Stimulated activated naive B cell treated with anti-CD40 and anti-IgM and Interleukin-4, amounts not matched to agents 10 μg/mL and 1 μg/mL and 100 μg/mL, for 72 hours (primary cell): Measurements from ENCODE around the gene DLST.

ENCODE experiments used
- ATAC-seq, 2 donors: fragments of 150-1000 bp; cut with Tn5 transposase; replicated peaks; 2 replicates each; pipeline ENCODE4 v1.10.0; 2021; ENCODE audit warnings: moderate library complexity in 1 of 2
- DNase-seq: peaks from one replicate; pipeline ENCODE4 v3.0.0; 2021
- H3K27ac Mint-ChIP-seq: one replicate; pipeline ENCODE4 v1.8.0; 2022; ENCODE audit warnings: mild to moderate bottlenecking, mixed read lengths
- H3K27me3 Mint-ChIP-seq, 2 donors: one replicate each; pipeline ENCODE4 v1.8.0; 2022; ENCODE audit warnings: mixed read lengths in 2 of 2
- H3K36me3 Mint-ChIP-seq, 2 donors: one replicate each; pipeline ENCODE4 v1.8.0; 2022; ENCODE audit warnings: mixed read lengths in 2 of 2, mild to moderate bottlenecking in 1 of 2
- H3K4me1 Mint-ChIP-seq, 2 donors: one replicate each; pipeline ENCODE4 v1.8.0; 2022; ENCODE audit warnings: mixed read lengths in 2 of 2, mild to moderate bottlenecking in 1 of 2
- H3K4me3 Mint-ChIP-seq, 2 donors: one replicate each; pipeline ENCODE4 v1.8.0; 2022; ENCODE audit warnings: mild to moderate bottlenecking in 2 of 2, mixed read lengths in 2 of 2, moderate library complexity in 1 of 2
- H3K9me3 Mint-ChIP-seq, 2 donors: one replicate each; pipeline ENCODE4 v1.8.0; 2022; ENCODE audit warnings: mixed read lengths in 2 of 2, mild to moderate bottlenecking in 1 of 2

DLST gene

DNA sequence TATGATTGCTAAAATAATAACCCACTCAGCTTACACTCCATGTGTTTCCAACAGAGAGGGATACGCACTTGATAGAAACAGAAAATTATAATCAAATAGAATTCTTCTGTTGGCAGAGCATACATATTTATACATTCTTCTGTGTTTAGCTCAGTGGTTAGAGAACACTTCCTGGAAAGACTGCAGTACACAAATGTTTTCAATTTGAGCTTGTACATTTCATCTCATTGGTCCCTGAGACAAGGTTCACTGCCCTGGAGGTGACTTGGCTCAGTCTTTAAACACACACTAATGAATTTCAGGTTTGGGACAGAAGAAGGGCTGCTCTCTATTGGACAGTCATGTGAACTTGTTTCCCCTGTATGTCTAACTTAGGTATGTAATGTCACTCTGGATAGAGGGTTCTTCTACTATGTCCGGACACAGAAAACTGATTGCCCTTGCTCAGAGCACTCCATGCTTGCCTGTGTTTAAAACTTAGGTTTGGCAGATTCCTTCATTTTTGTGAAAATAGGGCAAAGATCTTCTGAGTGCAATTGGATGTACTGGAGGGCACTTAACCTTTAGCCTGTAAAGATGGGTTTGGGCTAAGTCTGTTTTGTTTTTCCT is 28.7 kb upstream of the DLST start:
- H3K27me3 Mint-ChIP-seq, result no peaks in the 10 kb centered on the region
- DNase-seq (no peak), ATAC-seq (peak; percentile 31 to 33)
- H3K4me3 Mint-ChIP-seq, result no peak overlapping the region
- H3K4me1 Mint-ChIP-seq, result peaks cover 4 to 9% of the 10 kb centered on the region in 2 donors
- H3K27ac Mint-ChIP-seq, result peak overlapping the region; percentile 49
- H3K36me3 Mint-ChIP-seq, result peaks cover 2 to 8% of the 10 kb centered on the region in 2 donors
- H3K9me3 Mint-ChIP-seq, result no peaks in the 10 kb centered on the region

DNA sequence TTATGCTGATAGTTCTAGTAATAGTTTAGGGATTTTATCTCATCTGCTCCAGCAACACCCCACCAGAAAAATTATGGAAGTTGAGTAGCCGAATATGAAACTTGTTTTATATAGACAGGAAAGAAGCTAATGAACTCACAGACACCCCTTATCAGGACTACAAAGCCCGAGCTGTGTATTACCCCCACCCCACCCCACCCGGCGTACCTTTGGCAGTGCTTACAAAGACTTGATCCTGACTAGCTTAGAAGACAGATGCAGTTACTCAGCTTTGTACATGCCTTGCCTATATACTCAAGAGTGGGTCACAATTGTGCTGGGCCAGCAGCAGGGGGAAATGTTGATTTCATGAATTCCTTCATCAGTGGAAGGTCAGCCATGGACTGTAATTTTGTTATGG is 28.1 kb upstream of the DLST start:
- H3K9me3 Mint-ChIP-seq, result no peaks in the 10 kb centered on the region
- peaks cover 3 to 10% of the 10 kb centered on the region in 2 donors for H3K36me3 Mint-ChIP-seq
- ATAC-seq (no peak), DNase-seq (no peak)
- no peak overlapping the region for H3K4me3 Mint-ChIP-seq
- no peaks in the 10 kb centered on the region for H3K27me3 Mint-ChIP-seq
- no peak overlapping the region for H3K27ac Mint-ChIP-seq
- H3K4me1 Mint-ChIP-seq, result peaks cover 4 to 9% of the 10 kb centered on the region in 2 donors

DNA sequence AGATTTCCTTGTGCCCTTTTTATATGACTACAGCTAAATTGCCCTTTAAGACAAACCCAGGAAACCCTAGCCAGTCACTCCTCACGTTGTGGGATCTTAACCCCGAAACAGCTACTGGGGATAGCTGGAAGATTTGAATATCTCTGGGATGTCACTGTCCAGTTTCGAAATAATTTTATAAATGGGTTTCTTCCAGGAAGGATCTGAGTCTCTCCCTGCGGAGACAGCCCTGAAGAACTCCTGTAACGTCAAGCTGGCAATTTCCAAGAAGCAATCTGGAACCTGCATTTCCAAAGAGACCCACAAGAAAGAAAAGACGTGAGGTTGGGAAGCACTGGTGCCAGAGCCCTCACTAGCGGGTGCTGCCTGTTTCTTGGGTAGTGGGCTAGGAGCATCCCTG is 26.7 kb upstream of the DLST start:
- H3K4me3 Mint-ChIP-seq, result no peak overlapping the region
- DNase-seq, result no peak
- peaks cover 4 to 9% of the 10 kb centered on the region in 2 donors for H3K4me1 Mint-ChIP-seq
- H3K36me3 Mint-ChIP-seq, result peaks cover 3 to 11% of the 10 kb centered on the region in 2 donors
- ATAC-seq, result no peak
- H3K27ac Mint-ChIP-seq, result no peak overlapping the region
- H3K27me3 Mint-ChIP-seq, result no peaks in the 10 kb centered on the region
- H3K9me3 Mint-ChIP-seq, result no peaks in the 10 kb centered on the region

DNA sequence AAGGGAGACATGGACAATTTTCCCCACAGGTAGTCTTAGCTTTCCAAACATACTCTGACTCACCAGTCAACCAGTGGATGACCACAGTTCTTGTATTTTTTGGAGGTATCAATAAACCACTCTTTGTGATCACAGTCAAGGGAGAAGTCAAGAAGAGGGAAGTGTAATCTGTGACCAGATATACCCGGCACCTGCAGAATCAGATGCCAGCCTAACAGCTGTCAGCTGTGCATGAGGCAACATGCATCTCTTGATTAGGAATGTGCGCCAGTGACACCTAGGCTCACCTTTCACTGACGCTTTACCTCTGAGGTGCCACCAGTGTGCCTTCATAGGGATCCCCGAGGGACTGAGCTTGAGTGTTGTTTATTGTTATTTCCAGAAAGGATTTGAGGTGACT is 25.8 kb upstream of the DLST start:
- H3K27me3 Mint-ChIP-seq, result no peaks in the 10 kb centered on the region
- no peak overlapping the region for H3K4me3 Mint-ChIP-seq
- ATAC-seq (peak in 1 of 2 donors; percentile 27), DNase-seq (no peak)
- peaks cover 5 to 9% of the 10 kb centered on the region in 2 donors for H3K4me1 Mint-ChIP-seq
- H3K9me3 Mint-ChIP-seq, result no peaks in the 10 kb centered on the region
- H3K36me3 Mint-ChIP-seq, result peaks cover 3 to 11% of the 10 kb centered on the region in 2 donors
- H3K27ac Mint-ChIP-seq, result no peak overlapping the region

DNA sequence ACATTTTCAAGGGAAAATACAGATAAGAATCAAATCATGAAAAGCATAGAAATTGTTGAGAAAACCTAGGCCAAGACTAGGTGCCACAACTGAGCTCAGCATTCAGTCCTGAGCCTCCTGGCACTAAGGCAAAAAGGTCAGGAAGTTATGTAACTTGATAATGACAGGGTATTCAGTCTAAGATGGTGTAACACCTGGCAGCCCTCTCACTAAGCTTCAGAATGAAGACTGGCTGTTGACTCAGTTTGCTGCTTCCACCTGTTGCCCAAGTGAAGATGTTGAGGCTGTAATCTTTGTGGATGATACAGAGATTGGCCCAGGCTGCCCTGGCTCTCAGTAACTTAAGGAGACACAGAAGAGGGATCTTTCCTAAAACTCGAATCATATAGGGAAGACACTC is 25.4 kb upstream of the DLST start:
- H3K4me1 Mint-ChIP-seq, result peaks cover 7 to 9% of the 10 kb centered on the region in 2 donors
- no peak overlapping the region for H3K4me3 Mint-ChIP-seq
- no peaks in the 10 kb centered on the region for H3K9me3 Mint-ChIP-seq
- DNase-seq, result no peak
- no peak for ATAC-seq
- peaks cover 3 to 11% of the 10 kb centered on the region in 2 donors for H3K36me3 Mint-ChIP-seq
- no peak overlapping the region for H3K27ac Mint-ChIP-seq
- no peaks in the 10 kb centered on the region for H3K27me3 Mint-ChIP-seq

DNA sequence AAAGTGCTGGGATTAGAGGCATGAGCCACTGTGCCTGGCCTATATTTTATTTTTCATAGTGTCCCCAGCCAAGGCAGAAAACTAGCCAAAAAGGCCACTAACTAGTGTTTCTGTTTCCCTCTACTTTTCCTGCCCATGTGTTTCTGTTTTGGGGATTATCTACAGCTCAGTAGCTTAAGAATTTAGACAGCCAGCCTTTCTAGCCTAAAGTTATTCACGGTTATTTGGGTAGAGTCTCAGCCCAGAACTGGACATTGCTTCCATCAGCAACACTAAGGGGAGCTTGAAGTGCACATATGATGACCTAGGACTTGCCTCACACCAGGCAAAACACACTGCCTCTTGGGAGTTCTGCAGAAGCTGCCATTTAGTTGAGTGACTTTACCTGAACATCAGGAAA is 23.7 kb upstream of the DLST start:
- H3K9me3 Mint-ChIP-seq, result no peaks in the 10 kb centered on the region
- H3K36me3 Mint-ChIP-seq, result peaks cover 3 to 11% of the 10 kb centered on the region in 2 donors
- ATAC-seq (no peak), DNase-seq (no peak)
- H3K4me1 Mint-ChIP-seq, result peaks cover 3 to 5% of the 10 kb centered on the region in 2 donors
- no peak overlapping the region for H3K27ac Mint-ChIP-seq
- H3K27me3 Mint-ChIP-seq, result no peaks in the 10 kb centered on the region
- no peak overlapping the region for H3K4me3 Mint-ChIP-seq

DNA sequence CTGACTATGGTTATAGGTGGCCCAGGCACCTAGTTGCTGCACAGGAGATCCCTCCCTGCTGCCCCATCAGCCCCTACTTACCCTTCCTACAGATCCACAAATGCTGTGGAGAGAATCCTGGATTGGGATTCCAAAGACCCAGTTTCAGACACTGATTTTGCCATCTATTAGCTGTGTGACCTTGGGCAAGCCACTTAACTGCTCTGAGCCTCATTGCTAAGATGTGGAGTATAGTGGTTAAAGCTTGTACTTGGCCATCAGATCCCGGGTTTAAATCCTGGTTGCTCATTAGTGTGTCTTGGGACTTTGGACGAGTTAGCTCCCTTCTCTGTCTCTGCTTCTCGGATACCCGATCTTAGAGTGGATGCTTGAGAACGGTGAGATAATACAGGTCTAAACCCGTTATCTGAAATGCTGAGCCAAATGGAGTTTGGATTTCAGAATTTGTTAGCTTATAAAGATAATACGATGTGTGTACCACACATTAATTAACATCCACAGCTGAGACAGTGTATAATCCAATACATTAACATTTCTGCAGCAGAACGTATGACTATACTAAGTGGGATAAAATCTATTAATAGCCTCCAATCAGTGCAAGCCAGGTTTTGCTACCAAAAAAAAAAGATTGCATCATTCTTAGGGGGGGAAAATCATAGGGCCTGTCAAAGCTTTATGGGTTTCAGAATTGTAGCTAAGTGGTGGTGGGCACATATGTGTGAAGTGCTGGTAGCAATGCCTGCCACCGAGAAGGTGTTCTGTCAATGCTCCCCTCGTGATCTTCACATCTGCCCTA is 21.8 kb upstream of the DLST start:
- Mint-ChIP-seq H3K4me3 (no peak overlapping the region), H3K4me1 (peaks cover 9 to 10% of the 10 kb centered on the region in 2 donors), H3K27ac (no peak overlapping the region), H3K36me3 (peaks cover 3 to 11% of the 10 kb centered on the region in 2 donors), H3K9me3 (no peaks in the 10 kb centered on the region), H3K27me3 (no peaks in the 10 kb centered on the region)
- ATAC-seq (no peak), DNase-seq (no peak)

DNA sequence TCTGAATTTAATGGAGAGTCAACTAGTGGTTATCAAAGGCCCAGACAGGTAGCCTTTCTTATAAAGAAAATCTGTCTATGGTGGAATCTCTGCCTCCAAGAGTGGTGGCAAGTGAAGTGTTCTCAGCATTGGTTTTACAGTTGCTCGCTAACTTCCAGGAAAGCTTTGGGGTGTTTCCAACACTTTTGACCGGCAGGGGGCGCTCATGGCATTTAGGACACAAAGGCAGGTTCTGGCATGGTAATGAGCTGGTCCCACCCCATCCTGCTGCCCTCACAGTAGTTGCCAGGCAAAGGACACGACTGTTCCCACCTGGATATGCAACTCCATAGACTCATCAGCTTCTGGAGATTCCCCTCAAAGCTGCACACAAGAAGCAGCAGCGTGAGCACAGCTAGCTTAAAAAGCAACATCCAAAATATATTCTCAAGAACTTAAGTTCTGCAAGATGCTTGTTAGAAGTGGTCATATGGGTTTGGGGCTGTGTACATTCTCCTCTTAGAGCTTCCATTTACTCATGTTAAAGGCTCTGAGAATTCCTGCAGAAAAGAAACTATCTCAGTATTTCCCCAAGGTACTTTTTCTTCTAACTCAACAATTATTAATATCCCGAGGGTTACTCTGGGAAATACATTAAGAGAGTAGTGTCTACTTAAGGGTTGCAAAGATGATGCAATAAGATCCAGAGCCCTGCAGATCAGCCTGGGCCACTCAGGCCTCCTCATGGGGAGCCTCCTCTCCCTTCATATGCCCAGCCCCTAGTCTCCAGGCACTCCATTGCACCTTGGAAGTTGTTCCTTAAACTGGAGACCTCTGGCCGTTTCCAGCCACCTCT is 20.6 kb upstream of the DLST start:
- Mint-ChIP-seq H3K27me3 (no peaks in the 10 kb centered on the region), H3K36me3 (peaks cover 2 to 4% of the 10 kb centered on the region in 2 donors), H3K27ac (no peak overlapping the region), H3K9me3 (no peaks in the 10 kb centered on the region), H3K4me1 (peaks cover 9 to 10% of the 10 kb centered on the region in 2 donors), H3K4me3 (no peak overlapping the region)
- ATAC-seq, result peak; percentile 89 to 91
- peak; percentile 65 for DNase-seq

DNA sequence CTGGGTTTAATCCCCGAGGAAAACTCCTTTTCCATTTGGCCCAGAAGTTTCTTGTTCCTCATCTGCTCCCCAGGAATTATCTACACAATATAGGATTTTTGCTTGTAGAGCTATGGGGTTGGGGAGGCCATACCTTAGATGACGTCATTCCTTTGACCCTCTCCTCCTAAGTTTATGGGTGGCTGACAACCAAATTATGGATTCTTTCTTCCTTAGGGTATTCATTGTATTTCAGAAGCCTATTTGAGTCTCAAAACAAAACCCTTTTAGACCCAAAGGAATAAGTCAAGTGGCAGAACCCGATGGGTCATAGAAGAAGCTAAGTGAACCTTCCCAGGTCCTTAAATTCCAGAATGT is 20.0 kb upstream of the DLST start:
- Mint-ChIP-seq H3K27ac (no peak overlapping the region), H3K9me3 (no peaks in the 10 kb centered on the region), H3K36me3 (peaks cover 1 to 3% of the 10 kb centered on the region in 2 donors), H3K27me3 (no peaks in the 10 kb centered on the region), H3K4me1 (peaks cover 9 to 10% of the 10 kb centered on the region in 2 donors), H3K4me3 (no peak overlapping the region)
- ATAC-seq (no peak), DNase-seq (no peak)

DNA sequence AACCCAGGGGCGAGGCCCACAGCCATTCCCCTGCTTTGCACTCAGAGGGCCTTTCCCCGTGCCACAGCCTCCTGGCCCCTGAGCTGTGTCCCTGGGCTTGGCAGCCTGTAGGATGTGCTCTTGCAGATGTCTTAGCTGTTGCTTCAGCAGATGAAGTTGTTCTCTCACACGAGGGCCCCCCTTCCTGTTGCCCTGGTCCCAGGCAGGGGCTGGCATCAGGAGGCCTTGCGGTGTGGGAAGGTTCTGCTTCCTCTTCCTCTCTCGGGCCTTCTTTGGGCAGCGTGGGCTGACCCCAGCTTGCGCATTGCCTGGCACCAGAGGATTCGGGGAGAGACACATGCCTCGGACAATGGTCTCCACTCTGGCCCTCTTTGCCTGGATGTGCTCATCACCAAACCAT is 18.4 kb upstream of the DLST start:
- Mint-ChIP-seq H3K27me3 (no peaks in the 10 kb centered on the region), H3K4me1 (peaks cover 9 to 10% of the 10 kb centered on the region in 2 donors), H3K9me3 (no peaks in the 10 kb centered on the region), H3K36me3 (peaks cover 1 to 3% of the 10 kb centered on the region in 2 donors), H3K27ac (peak overlapping the region; percentile 70), H3K4me3 (no peak overlapping the region)
- no peak for DNase-seq
- peak; percentile 35 to 49 for ATAC-seq

DNA sequence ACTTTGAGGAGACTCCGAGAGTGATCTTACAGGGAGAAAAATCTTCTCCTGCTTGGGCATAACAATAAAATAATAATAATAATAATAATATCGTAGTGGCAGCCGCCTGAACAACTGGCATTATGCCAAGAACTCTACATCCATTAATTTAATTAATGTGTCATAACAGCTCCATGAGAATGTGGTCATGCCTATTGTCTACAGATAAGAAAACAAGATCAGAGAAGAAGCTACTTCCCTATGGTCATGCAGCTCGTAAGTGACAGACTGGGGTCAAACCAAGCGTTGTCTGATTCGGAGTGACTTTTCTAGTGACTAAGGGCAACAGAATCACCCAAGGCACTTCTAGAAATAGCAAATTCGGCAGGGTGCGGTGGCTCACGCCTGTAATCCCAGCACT is 17.5 kb upstream of the DLST start:
- DNase-seq (no peak), ATAC-seq (no peak)

DNA sequence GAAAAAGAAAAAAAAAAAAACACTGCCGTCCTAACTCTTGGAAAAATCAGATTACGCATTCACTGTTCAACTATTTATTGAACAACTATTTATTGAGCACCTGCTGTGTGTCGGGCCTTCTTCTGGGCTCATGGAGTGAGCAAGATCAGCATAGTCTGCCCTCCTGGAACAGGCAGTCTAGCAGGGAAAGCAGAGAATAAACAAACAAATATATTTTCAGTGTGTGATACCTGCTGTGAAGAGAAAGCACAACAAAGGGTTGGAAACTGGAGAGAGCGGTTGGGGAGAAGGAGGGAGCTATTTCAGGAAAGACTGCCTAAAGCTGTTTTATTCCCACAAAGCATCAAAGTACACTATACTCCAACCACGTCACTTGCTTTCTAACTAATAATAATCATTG is 16.6 kb upstream of the DLST start:
- H3K4me1 Mint-ChIP-seq, result peaks cover 9 to 10% of the 10 kb centered on the region in 2 donors
- DNase-seq, result no peak
- no peak for ATAC-seq
- no peak overlapping the region for H3K27ac Mint-ChIP-seq
- H3K27me3 Mint-ChIP-seq, result no peaks in the 10 kb centered on the region
- H3K36me3 Mint-ChIP-seq, result no peaks in the 10 kb centered on the region
- no peaks in the 10 kb centered on the region for H3K9me3 Mint-ChIP-seq
- H3K4me3 Mint-ChIP-seq, result no peak overlapping the region

More for the DNA sequence above, 17.5 kb upstream of the DLST start:
- Mint-ChIP-seq H3K4me1 (peaks cover 9 to 10% of the 10 kb centered on the region in 2 donors), H3K27me3 (no peaks in the 10 kb centered on the region), H3K9me3 (no peaks in the 10 kb centered on the region), H3K4me3 (no peak overlapping the region), H3K27ac (no peak overlapping the region), H3K36me3 (no peaks in the 10 kb centered on the region)

DNA sequence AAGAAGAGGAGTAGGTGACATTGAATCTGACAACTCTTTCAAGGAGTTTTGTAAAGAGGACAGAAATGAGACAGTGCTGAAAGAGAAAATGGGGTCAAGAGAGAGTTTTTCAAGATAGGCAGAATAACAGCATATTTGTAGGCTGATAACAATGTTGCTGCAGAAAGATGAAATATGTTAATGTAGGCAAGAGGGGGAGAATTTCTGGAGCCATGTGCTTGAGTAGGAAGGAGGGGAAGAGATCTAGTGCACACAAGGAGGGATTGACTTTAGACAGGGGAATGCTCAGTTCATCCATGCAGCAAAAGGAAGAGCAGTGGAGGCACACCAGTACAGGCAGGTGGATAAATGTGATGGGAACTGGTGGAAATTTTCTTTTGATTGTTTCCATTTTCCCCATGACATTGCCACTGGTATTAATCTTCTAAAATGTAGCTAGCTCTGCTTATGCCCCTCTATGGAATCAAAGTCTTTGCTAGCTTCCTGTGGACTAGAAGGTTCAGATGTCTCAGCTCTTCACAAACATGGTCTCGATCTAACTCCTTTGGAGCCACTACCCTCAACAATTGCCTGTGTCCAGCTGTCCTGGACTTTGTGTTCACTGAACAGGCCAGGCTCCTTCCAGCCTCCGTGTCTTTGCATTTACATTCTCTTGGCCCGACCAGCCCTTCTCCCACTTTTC is 14.9 kb upstream of the DLST start:
- no peak overlapping the region for H3K4me3 Mint-ChIP-seq

DNA sequence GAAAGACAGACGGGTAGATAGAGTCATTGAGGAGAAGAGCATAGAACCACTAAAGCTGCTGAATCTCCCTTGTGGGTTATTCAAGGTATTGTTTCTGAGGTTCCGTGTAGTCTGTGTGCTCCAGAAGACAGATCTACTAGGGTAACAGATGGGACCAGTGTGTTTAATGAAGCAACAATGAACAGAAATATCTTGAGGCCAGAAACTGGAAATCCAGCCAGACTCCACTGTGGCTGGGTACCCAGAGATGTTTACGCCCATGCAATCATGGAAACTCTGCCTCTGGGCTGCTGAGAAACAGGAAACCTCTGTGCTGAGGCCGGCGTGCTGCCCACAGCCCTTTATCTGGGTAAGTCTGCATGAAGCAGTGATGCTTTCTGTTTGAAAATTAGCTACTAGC is 14.0 kb upstream of the DLST start:
- DNase-seq, result no peak
- no peak overlapping the region for H3K4me3 Mint-ChIP-seq
- no peaks in the 10 kb centered on the region for H3K9me3 Mint-ChIP-seq

More for the DNA sequence above, 14.9 kb upstream of the DLST start:
- no peaks in the 10 kb centered on the region for H3K9me3 Mint-ChIP-seq
- no peak for ATAC-seq
- no peak for DNase-seq
- no peaks in the 10 kb centered on the region for H3K27me3 Mint-ChIP-seq
- H3K36me3 Mint-ChIP-seq, result no peaks in the 10 kb centered on the region
- no peak overlapping the region for H3K27ac Mint-ChIP-seq
- H3K4me1 Mint-ChIP-seq, result peaks cover 7 to 9% of the 10 kb centered on the region in 2 donors

More for the DNA sequence above, 14.0 kb upstream of the DLST start:
- ATAC-seq, result peak; percentile 70 to 80
- Mint-ChIP-seq H3K27ac (no peak overlapping the region), H3K36me3 (no peaks in the 10 kb centered on the region), H3K27me3 (no peaks in the 10 kb centered on the region), H3K4me1 (peaks cover 7 to 9% of the 10 kb centered on the region in 2 donors)
